Measurements from ENCODE around the gene NDUFAF7.

The NDUFAF7 gene

GRCh38 chr2:37291680-37292079, 60.2 kb downstream of the NDUFAF7 start:
- TF ChIP-seq GATA2 (IDR thresholded peaks at IDR 0.05; ENCODE audit: low read depth, low read length) (no peak), GATA3 (IDR thresholded peaks at IDR 0.05; ENCODE audit: low read depth, low read length) (no peak)

GRCh38 chr2:37295469-37296073, 64.1 kb downstream of the NDUFAF7 start:
- no peak for TF ChIP-seq GATA2 (IDR thresholded peaks at IDR 0.05; ENCODE audit: low read depth, low read length)
- no peak for TF ChIP-seq GATA3 (IDR thresholded peaks at IDR 0.05; ENCODE audit: low read depth, low read length)

GRCh38 chr2:37297632-37298031, 66.2 kb downstream of the NDUFAF7 start:
- TF ChIP-seq GATA2 (IDR thresholded peaks at IDR 0.05; ENCODE audit: low read depth, low read length) (no peak), GATA3 (IDR thresholded peaks at IDR 0.05; ENCODE audit: low read depth, low read length) (no peak)
